Epithelial cell of esophagus (primary cell): ENCODE data around the gene OR2AT4.
A peak's percentile ranks its signal among the peaks of the same experiment; 100 is the strongest.

Experiments
- DNase-seq: peaks from one replicate; pipeline ENCODE4 v3.0.0; 2010; ENCODE audit warnings: low read depth
- H3K4me3 ChIP-seq: 2 replicates; pipeline ENCODE4 v1.5.1; 2011; ENCODE audit warnings: mild to moderate bottlenecking, low read length, control low read depth
- TF ChIP-seq, protein P1 (sequence below): IDR thresholded peaks from 2 replicates; pipeline ENCODE4 v1.5.1; 2011; ENCODE audit warnings: low read depth, mild to moderate bottlenecking, low read length, control low read depth, inconsistent platforms; ENCODE audit not compliant: insufficient read depth; ENCODE audit errors: missing control alignments

The OR2AT4 gene

DNA sequence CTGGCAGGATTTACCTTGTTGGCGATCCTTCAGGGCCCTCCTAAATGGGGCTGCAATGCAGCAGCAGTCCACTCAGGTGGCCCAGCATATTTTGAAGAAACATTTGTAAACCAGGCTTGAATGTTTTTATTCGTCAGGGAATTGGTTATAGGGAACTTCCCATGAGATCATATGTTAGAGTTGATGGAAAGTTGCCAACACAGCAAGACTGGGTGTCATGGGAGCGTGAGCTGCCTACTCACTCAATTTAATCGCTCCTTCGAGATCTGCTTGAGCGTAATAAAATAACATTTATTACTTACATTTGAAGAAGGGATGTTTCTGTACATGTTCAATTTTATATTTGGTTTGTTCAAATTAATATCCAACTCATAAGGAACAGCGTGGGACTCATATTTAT, 19.4 kb downstream of the OR2AT4 start:
- peak; percentile 50 for DNase-seq
- no peak overlapping the region for H3K4me3 ChIP-seq
- TF ChIP-seq, protein P1, sequence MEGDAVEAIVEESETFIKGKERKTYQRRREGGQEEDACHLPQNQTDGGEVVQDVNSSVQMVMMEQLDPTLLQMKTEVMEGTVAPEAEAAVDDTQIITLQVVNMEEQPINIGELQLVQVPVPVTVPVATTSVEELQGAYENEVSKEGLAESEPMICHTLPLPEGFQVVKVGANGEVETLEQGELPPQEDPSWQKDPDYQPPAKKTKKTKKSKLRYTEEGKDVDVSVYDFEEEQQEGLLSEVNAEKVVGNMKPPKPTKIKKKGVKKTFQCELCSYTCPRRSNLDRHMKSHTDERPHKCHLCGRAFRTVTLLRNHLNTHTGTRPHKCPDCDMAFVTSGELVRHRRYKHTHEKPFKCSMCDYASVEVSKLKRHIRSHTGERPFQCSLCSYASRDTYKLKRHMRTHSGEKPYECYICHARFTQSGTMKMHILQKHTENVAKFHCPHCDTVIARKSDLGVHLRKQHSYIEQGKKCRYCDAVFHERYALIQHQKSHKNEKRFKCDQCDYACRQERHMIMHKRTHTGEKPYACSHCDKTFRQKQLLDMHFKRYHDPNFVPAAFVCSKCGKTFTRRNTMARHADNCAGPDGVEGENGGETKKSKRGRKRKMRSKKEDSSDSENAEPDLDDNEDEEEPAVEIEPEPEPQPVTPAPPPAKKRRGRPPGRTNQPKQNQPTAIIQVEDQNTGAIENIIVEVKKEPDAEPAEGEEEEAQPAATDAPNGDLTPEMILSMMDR = no peak

DNA sequence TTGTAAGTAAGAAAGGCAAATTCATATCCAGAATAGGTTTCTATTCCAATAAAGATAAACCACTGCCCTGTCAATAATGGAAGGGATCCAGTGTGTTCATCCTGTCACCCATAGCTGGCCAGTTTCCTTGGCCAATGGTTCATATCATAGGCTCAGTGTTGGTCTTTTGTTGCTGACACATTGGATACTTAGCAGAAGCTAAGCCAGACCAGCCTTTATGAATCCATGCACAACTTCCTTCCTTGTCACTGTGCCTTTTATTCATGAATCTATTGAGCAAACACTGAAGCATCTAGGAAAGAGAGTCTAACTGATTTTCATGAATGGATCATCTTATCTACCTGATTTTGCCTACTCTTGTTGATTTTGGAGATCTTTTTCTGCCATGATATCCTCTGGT, 20.0 kb downstream of the OR2AT4 start:
- no peak for DNase-seq
- TF ChIP-seq, protein P1 = no peak
- no peak overlapping the region for H3K4me3 ChIP-seq

DNA sequence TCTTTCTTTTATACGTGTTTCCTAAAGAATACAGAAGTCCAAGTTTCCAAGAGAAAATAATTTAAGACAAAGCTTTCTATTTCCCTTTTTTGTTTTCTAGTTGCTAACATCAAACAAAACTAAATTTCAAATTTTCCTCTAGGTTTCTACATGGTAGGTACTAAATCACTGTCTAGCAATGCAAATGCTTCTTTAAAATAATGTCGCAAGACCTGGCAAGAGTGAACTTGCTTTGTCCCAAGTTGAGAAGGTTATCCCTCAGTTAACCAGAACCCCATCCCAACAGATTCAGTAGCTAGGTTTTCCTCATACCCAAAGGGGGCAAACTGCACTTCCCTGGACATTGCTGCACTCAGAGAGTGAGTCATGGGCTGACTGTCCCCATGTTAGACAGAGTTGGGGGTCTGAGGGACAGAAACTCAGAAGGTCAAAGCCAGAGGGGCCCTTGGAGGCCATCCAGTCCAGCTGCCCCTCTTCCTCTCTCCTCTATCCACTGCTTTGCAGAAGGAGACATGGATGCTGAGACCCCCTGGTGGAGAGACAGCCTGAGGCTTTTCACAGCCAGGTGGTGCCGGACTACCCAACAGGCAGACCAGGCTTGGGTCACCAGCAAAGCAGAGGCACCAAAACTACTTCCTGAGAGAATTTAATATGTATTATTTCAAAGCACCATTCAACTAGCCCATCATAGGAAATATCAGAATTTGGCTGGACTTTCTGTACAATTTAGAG, 23.1 kb downstream of the OR2AT4 start:
- no peak overlapping the region for H3K4me3 ChIP-seq
- TF ChIP-seq, protein P1 = no peak
- peak; percentile 24 for DNase-seq

DNA sequence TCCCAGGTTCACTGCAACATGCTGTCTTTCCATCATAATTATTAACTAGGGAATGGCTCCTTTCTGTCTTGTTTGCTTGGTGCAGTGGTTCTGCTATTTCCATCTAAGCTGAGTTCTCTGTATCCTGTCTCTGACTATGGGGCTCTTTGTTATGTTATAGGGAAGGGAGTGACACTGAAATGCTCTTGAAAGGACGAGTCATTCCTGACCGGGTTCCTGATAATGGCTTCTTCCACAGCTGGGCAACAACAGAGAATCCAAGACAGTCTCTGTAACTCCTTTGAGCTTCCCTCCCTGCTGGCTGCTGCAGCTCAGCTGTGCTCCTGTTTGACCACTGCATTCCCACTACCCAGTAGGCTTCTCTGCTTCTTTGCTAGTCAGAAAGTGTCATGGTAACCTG, 24.1 kb downstream of the OR2AT4 start:
- no peak for DNase-seq
- TF ChIP-seq, protein P1 = no peak
- no peak overlapping the region for H3K4me3 ChIP-seq

DNA sequence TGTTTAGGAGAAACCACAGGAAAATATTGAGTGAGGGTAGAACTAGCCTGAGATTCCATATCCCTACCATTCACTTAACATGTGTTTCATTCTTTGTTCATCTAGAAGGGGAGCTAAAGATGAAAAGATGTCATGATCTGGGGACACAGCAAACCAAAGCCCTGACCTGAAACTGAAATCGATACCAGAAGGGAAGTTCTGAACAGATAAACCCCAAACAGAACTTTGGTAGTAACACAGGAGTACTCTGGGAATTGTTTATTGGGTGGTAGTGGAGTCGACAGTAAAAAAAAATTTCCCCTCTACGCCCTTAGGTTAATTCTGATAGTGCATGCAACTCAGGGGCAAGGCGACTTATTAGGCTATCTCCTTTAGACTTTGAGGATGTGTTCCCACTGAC, 27.2 kb downstream of the OR2AT4 start:
- DNase-seq = no peak
- TF ChIP-seq, protein P1 = no peak
- H3K4me3 ChIP-seq = no peak overlapping the region

DNA sequence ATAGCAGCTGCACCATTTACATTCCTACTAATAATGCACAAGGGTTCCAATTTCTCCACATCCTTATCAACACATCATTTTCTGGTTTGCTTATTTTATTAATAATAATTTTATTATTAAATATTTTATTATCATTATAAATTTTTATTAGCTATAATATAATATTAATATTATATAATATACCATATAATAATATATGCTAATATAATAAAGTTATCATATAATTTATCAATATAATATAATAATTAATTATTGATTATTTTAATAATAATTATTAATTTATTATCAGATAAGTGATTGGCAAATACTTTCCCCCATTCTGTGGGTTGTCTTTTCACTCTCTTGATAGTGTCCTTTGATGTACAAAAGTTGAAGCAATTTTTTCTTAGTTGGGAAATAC, 27.7 kb downstream of the OR2AT4 start:
- DNase-seq = no peak
- TF ChIP-seq, protein P1 = no peak
- no peak overlapping the region for H3K4me3 ChIP-seq

DNA sequence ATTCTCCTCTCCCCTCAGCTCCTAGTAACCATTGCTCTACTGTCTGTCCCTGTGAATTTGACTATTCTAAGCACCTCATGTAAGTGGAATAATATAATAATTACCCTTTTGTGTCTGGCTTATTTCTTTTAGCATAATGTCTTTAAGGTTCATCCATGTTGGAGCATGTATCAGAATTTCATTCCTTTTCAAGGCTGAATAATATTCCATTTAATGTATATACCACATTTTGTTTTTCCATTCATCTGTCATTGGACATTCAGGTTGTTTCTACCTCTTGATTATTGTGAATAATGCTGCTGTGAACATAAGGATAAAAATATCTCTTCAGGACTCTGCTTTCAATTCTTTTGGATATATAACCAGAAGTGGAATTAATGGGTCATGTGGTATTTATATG, 28.1 kb downstream of the OR2AT4 start:
- TF ChIP-seq, protein P1 = no peak
- DNase-seq = no peak
- H3K4me3 ChIP-seq = no peak overlapping the region
